Measurements from ENCODE around the gene STK25. TPM values are rescaled to one million over a fixed set of nuclear protein-coding genes. Genes with fewer than 3 reads are reported as not detected.

The STK25 gene
- total RNA-seq, 4 donors from 2014 or later = 236 to 364 (median 266) TPM

DNA sequence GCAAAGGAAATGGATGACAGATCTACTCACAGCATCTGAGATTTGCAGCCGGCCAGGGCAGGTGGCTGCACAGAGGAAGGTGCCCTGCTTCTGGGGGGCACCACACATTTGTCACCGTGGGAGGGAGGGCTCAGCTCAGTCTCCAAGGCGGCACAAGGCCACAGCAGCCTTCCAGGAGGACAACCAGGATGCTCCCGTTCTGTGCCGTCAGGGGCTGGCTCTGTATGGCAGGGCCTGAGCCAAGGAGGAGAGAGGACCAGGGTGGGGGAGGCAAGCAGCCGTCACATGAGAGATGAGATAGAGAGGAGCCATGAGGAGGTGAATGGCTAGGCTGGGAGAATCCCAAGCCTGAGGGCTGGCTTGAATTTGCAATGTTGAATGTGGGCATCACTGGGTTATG, 45.6 kb upstream of the STK25 start:
- DNase-seq = no peak
- WGBS, 2 donors = 81 to 84% methylated on average over 4 to 6 of the region's 6 CpGs
- Histone ChIP-seq H3K4me1 (peaks cover 10 to 11% of the 10 kb centered on the region in 2 donors), H3K27ac (no peak overlapping the region), H3K9me3 (no peaks in the 10 kb centered on the region), H3K4me3 (replicated peaks in 1 of 3) (no peak overlapping the region), H3K27me3 (no peaks in the 10 kb centered on the region), H3K36me3 (no peaks in the 10 kb centered on the region)
- TF ChIP-seq, protein P1, sequence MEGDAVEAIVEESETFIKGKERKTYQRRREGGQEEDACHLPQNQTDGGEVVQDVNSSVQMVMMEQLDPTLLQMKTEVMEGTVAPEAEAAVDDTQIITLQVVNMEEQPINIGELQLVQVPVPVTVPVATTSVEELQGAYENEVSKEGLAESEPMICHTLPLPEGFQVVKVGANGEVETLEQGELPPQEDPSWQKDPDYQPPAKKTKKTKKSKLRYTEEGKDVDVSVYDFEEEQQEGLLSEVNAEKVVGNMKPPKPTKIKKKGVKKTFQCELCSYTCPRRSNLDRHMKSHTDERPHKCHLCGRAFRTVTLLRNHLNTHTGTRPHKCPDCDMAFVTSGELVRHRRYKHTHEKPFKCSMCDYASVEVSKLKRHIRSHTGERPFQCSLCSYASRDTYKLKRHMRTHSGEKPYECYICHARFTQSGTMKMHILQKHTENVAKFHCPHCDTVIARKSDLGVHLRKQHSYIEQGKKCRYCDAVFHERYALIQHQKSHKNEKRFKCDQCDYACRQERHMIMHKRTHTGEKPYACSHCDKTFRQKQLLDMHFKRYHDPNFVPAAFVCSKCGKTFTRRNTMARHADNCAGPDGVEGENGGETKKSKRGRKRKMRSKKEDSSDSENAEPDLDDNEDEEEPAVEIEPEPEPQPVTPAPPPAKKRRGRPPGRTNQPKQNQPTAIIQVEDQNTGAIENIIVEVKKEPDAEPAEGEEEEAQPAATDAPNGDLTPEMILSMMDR (IDR thresholded peaks at IDR 0.05) = no peak
- no peak for TF ChIP-seq POLR2A (IDR thresholded peaks at IDR 0.05)
- intact Hi-C loops (cut with DNase I) = no loop called here

DNA sequence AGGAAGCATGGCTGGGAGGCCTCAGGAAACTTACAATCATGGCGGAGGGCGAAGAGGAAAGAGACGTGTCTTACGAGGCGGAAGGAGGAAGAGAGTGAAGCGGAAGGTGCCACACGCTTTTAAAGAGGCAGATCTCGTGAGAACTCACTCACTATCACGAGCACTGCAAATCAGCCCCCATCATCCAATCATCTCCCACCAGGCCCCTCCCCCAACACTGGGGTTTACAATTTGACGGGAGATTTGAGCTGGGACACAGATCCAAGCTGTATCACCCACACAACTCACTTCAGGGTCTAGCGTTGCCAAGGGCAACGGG, 45.1 kb upstream of the STK25 start:
- Histone ChIP-seq H3K4me3 (replicated peaks in 1 of 3) (no peak overlapping the region), H3K36me3 (no peaks in the 10 kb centered on the region), H3K27ac (no peak overlapping the region), H3K27me3 (no peaks in the 10 kb centered on the region), H3K4me1 (peaks cover 10 to 11% of the 10 kb centered on the region in 2 donors), H3K9me3 (no peaks in the 10 kb centered on the region)
- intact Hi-C loops (cut with DNase I) = no loop called here
- no peak for DNase-seq
- WGBS, 2 donors = 79 to 91% methylated on average over 11 to 12 of the region's 12 CpGs
- TF ChIP-seq, protein P1 (IDR thresholded peaks at IDR 0.05) = no peak
- no peak for TF ChIP-seq POLR2A (IDR thresholded peaks at IDR 0.05)

DNA sequence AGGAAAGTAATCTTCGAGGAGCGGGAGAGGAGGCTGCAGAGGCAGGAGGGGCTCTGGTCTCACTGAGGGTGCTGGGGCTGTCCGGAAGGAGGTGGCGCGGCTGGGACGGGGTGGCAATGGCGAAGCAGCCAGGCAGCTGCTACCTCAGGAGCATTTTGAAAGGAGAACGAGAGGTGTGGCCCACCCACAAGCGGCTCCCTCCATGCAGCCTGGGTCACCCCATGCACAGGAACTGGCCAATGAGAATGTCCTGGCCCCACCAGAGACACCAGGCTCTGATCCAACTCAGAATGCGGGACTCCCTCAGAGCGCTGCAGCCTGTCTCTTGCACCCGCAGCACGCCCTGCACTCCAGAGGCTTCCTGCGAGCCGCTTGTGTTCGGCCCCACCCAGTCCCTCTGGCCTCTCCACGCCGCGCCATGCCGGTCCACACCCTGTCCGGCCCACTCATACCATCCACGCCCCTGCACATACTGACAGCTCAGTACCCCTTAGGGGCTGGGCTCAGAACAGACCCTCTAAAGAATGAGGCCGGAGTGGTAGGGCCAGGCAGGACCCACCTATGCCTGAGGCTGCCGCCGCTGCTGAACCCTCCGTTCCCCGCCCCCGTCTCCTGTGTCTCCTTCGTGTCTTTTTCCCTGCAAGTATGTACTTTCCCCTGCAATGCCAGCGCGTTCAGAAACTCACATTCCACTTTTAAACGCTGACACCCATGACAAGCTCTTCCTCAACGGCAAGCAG, 43.8 kb upstream of the STK25 start:
- peaks cover 7 to 10% of the 10 kb centered on the region in 2 donors for H3K4me1 ChIP-seq
- no peaks in the 10 kb centered on the region for H3K9me3 ChIP-seq
- H3K27ac ChIP-seq = no peak overlapping the region
- WGBS, 2 donors = 90% methylated on average over 32 to 33 of the region's 33 CpGs
- H3K36me3 ChIP-seq = no peaks in the 10 kb centered on the region
- intact Hi-C loops (cut with DNase I) = no loop called here
- H3K4me3 ChIP-seq (replicated peaks in 1 of 3) = no peak overlapping the region
- no peak for DNase-seq
- TF ChIP-seq, protein P1 (IDR thresholded peaks at IDR 0.05) = no peak
- no peak for TF ChIP-seq POLR2A (IDR thresholded peaks at IDR 0.05)
- no peaks in the 10 kb centered on the region for H3K27me3 ChIP-seq

DNA sequence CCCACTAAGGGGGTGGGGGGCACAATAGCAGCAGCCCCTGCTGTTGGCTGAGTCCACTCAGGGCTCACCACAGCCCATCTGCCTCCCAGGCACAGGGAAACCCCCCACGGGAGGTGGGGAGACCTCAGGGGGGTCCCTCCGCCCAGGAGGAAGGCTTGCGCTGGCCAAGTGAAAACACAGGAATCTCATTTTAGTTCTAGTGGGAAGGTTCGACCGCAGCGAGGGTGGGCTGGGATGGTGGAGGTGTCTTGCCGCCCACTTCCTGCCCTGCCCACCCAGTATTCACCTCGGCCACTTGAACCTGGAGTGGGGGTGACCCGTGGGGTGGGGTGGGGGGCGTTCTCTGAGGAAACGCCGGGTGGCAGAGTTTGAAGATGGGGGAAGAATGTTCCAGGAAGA, 43.2 kb upstream of the STK25 start:
- peaks cover 7 to 10% of the 10 kb centered on the region in 2 donors for H3K4me1 ChIP-seq
- intact Hi-C loops (cut with DNase I) = no loop called here
- no peaks in the 10 kb centered on the region for H3K36me3 ChIP-seq
- no peak overlapping the region for H3K4me3 ChIP-seq (replicated peaks in 1 of 3)
- H3K9me3 ChIP-seq = no peaks in the 10 kb centered on the region
- WGBS, 2 donors = 72 to 75% methylated on average over 11 of the region's 12 CpGs
- no peaks in the 10 kb centered on the region for H3K27me3 ChIP-seq
- TF ChIP-seq, protein P1 (IDR thresholded peaks at IDR 0.05) = no peak
- no peak for TF ChIP-seq POLR2A (IDR thresholded peaks at IDR 0.05)
- no peak for DNase-seq
- no peak overlapping the region for H3K27ac ChIP-seq

DNA sequence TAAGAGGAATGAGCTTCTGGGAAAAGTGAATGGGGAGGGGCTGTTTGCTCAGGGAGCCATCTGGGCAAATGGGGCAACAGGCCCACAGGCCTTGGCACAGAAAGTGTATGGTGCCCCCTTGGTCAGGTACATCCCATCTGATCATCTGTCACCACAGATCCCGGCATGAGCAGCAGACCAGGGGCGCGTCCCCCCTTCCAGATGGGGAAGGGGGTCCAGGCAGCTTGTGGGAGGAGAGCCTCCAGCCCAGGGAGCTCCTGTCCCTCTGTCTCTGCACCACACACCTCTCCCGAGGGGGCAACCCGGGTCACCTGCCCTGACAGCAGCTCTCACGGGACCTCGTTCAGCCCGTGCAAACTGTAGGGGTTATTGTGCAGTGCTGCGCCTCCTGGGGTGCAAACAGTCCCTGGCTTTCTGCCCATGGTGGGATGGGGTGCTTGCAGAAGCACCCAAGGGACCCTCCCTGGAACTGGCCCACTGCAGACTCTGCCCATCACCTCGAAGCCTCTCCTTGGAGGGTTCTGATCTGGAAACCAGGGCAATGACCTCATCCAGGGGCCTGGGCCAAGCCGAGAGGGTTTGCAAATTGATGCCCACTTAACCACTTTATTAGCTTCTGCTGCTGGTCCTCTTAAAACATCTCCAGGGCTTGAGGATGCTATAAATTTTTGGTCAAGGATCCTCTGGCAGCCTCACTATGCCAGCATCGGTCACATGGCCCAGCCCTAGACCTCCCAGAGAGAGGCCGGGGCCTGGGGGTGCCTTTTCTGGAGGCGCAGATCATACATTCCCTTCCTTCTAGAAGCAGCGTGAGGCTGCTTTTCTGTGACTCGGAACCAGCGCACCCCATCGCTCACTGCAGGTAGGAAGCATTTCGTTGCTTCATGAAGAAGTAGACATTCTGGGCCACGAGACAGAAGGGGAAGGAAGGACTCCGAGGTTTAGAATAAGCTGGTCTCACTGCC, 42.5 kb upstream of the STK25 start:
- H3K36me3 ChIP-seq = no peaks in the 10 kb centered on the region
- no peaks in the 10 kb centered on the region for H3K9me3 ChIP-seq
- intact Hi-C loops (cut with DNase I) = no loop called here
- no peaks in the 10 kb centered on the region for H3K27me3 ChIP-seq
- 64 to 74% methylated on average over 17 of the region's 21 CpGs for WGBS, 2 donors
- no peak overlapping the region for H3K4me3 ChIP-seq (replicated peaks in 1 of 3)
- no peak overlapping the region for H3K27ac ChIP-seq
- TF ChIP-seq POLR2A (IDR thresholded peaks at IDR 0.05) = no peak
- no peak for DNase-seq
- peaks cover 7 to 10% of the 10 kb centered on the region in 2 donors for H3K4me1 ChIP-seq
